Esophagus (tissue), 2 donors: ENCODE measurements around the gene ZZZ3. TPM values are rescaled to one million over a fixed set of nuclear protein-coding genes. Genes with fewer than 3 reads are reported as not detected.
"Not testable (repeated sequence)": the region's sequence is repeated elsewhere in the genome, so short reads cannot be mapped to it uniquely, and the experiment has no call there.

Experiments
- H3K27ac ChIP-seq, 2 donors: one replicate each; pipeline ENCODE4 v1.5.1; 2013; ENCODE audit warnings: low read depth in 2 of 2, mild to moderate bottlenecking in 2 of 2, inconsistent platforms in 1 of 2, low read length in 1 of 2, moderate library complexity in 1 of 2
- H3K27me3 ChIP-seq, 2 donors: one replicate each; pipeline ENCODE4 v1.6.1; 2013; ENCODE audit warnings: low read length in 2 of 2, control low read depth in 1 of 2, mild to moderate bottlenecking in 1 of 2; ENCODE audit not compliant: insufficient read depth in 2 of 2, control insufficient read depth in 1 of 2
- H3K36me3 ChIP-seq, 2 donors: one replicate each; pipeline ENCODE4 v1.6.1; 2013; ENCODE audit warnings: low read length in 1 of 2; ENCODE audit not compliant: control insufficient read depth in 2 of 2, insufficient read depth in 2 of 2
- H3K4me1 ChIP-seq, 2 donors: one replicate each; pipeline ENCODE4 v1.6.1; 2013; ENCODE audit warnings: low read length in 1 of 2; ENCODE audit not compliant: control insufficient read depth in 2 of 2, insufficient read depth in 2 of 2
- H3K4me3 ChIP-seq, 2 donors: one replicate each; pipeline ENCODE4 v1.5.1; 2013; ENCODE audit warnings: low read length in 2 of 2, mild to moderate bottlenecking in 2 of 2, low read depth in 1 of 2, moderate library complexity in 1 of 2
- H3K9me3 ChIP-seq, 2 donors: one replicate each; pipeline ENCODE4 v1.6.1; 2013; ENCODE audit warnings: mild to moderate bottlenecking in 2 of 2, low read depth in 1 of 2, low read length in 1 of 2, moderate library complexity in 1 of 2; ENCODE audit not compliant: control insufficient read depth in 2 of 2, insufficient read depth in 1 of 2
- WGBS, 2 donors: extraction: QIAGEN DNeasy Blood & Tissue Kit; methylation state at CpG; one replicate each; pipeline ENCODE4 v1.1.7; 2013; 5-methylcytosine and 5-hydroxymethylcytosine counted together
- polyA plus RNA-seq, 2 donors: library from polyadenylated mRNA; stranded (reverse); fragments of 200-250 nt; gene quantifications; one replicate each; pipeline ENCODE4 v1.2.3, GENCODE V29; 2013
- donor health status: healthy with polysubstance abuse.
- donor health status: Bipolar disorder and iron deficiency.

ZZZ3 gene
- polyA plus RNA-seq, result 1 to 10 TPM; 7.2 to 7.8 TPM

DNA sequence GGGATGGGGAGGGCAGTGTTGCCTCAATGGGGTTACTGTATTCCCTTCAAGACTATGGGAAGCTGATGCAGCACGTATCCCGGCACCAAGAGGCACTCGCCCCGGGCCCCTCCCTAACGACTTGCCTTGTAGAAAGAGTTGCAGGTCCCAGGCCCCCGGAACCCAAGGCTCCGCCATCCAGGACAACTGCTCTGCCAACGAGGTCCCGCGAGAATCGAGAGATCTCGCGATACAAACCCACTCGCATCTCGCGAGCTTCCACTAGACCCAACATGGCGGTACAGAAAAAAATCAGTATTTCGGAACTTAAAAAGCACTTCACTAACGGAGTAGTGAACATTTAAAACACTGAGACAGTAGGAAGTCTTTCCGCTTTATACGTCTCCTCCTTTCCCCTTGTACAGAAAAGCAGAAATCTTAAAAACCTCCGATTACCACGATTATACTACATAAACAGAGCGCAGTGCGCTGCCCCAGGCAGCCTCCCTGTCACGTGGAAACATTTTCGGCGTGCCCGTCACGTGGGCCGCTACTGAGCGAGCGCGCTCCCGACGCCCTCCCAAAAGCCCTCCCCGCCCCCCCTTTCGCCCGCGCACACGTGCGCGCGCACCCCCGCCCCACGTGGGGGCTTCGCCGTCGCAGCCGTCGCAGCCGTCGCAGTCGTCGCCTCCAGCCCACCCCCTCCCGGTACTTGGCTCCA is at the start of gene ZZZ3:
TSS of gene ZZZ3 (minus strand) at position 199 of the 700 bp plus-strand sequence. CDS start 49,304 bp downstream, outside the sequence.
- Histone ChIP-seq H3K27ac (peak within 1 kb of the TSS; percentile 92 to 98), H3K27me3 (no peaks in the 10 kb centered on the region), H3K36me3 (no peaks in the 10 kb centered on the region), H3K9me3 (no peaks in the 10 kb centered on the region), H3K4me1 (no peaks in the 10 kb centered on the region), H3K4me3 (peak within 1 kb of the TSS; percentile 80 to 96)
- 0 to 1% methylated on average over 49 to 56 of the region's 56 CpGs for WGBS, 2 donors

DNA sequence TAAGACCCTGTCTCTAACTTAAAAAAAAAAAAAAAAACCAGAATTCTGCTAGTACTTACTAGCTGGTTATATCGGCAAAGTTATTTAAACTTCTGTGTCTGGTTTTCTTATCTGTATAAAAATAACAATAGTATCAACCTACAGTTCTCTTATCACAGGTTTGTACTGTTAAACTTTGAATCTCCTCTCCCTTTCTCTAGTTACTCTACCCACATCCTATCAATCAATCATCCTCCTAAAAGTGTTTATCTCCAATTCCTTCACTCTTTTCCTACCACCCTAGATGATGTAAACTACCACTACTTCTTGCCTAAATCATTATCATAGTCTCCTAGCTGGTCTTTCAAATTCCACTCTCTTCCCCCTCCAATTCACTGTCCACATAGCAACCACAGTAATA is 49.6 kb upstream of the ZZZ3 start:
- Histone ChIP-seq H3K4me1 (no peaks in the 10 kb centered on the region), H3K9me3 (no peaks in the 10 kb centered on the region), H3K36me3 (peaks cover 0 to 5% of the 10 kb centered on the region in 2 donors), H3K4me3 (no peak overlapping the region), H3K27ac (no peak overlapping the region), H3K27me3 (no peaks in the 10 kb centered on the region)
- 83% methylated on average over 1 of the region's 1 CpG for WGBS, 2 donors

DNA sequence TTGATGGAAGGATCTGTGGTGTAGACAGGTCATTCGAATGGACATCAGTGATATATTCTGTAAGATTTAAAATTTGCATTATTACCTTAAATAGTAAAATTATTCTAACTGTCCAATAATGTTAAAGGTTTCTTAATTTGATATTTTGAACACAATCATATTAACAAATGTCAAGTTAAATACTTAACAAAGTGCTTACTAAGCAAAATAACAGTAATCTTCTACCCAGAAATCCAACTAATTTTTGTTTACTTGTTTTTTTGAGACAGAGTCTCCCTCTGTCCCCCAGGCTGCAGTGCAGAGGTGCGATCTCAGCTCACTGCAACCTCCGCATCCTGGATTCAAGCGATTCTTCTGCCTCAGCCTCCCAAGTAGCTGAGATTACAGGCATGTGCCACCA is 43.2 kb upstream of the ZZZ3 start:
- Histone ChIP-seq H3K27ac (no peak overlapping the region), H3K27me3 (no peaks in the 10 kb centered on the region), H3K4me1 (no peaks in the 10 kb centered on the region), H3K36me3 (peaks cover 5 to 10% of the 10 kb centered on the region in 2 donors), H3K9me3 (no peaks in the 10 kb centered on the region), H3K4me3 (no peak overlapping the region)
- 97% methylated on average over 4 of the region's 4 CpGs for WGBS, 2 donors

GRCh38 chr1:77718181-77718580 is 35.7 kb upstream of the ZZZ3 start:
- Histone ChIP-seq H3K27me3 (no peaks in the 10 kb centered on the region), H3K36me3 (peaks cover 8 to 10% of the 10 kb centered on the region in 2 donors), H3K27ac (no peak overlapping the region), H3K4me3 (no peak overlapping the region), H3K4me1 (no peaks in the 10 kb centered on the region), H3K9me3 (no peaks in the 10 kb centered on the region)
- 88 to 95% methylated on average over 2 of the region's 2 CpGs for WGBS, 2 donors

GRCh38 chr1:77716065-77716464 is 33.6 kb upstream of the ZZZ3 start:
- 98% methylated on average over 4 of the region's 4 CpGs for WGBS, 2 donors
- no peaks in the 10 kb centered on the region for H3K27me3 ChIP-seq
- no peak overlapping the region for H3K4me3 ChIP-seq
- H3K27ac ChIP-seq, result no peak overlapping the region
- peaks cover 6 to 13% of the 10 kb centered on the region in 2 donors for H3K36me3 ChIP-seq
- no peaks in the 10 kb centered on the region for H3K9me3 ChIP-seq
- H3K4me1 ChIP-seq, result no peaks in the 10 kb centered on the region

- Histone ChIP-seq H3K27ac (no peak overlapping the region), H3K27me3 (no peaks in the 10 kb centered on the region), H3K4me1 (no peaks in the 10 kb centered on the region), H3K4me3 (no peak overlapping the region), H3K9me3 (no peaks in the 10 kb centered on the region), H3K36me3 (peaks cover 0 to 15% of the 10 kb centered on the region in 2 donors)
- 84 to 87% methylated on average over 3 of the region's 3 CpGs for WGBS, 2 donors
These were observed 27.3 kb upstream of the ZZZ3 start for GRCh38 chr1:77709727-77710126.

DNA sequence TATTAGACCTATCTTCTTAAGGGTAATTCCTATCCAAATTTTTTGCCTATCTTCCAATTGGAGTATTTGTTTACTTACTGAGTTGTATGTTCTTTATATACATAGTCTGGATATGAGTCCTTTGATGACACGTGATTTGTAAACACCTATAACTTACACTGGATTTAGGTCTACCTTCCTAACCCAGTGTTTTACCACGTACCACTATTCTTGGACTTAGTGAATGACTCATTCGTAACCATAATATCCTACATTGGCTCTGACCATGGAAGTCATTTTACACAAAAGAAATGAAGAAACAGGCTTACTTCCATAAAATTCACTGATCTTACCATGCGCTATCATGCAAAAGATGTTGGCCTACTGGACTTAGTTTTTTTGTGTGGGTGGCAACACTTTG is 23.9 kb upstream of the ZZZ3 start:
- Histone ChIP-seq H3K4me3 (no peak overlapping the region), H3K4me1 (no peaks in the 10 kb centered on the region), H3K36me3 (peaks cover 0 to 8% of the 10 kb centered on the region in 2 donors), H3K9me3 (no peaks in the 10 kb centered on the region), H3K27me3 (no peaks in the 10 kb centered on the region), H3K27ac (no peak overlapping the region)
- 92 to 97% methylated on average over 4 of the region's 4 CpGs for WGBS, 2 donors

- Histone ChIP-seq H3K9me3 (no peaks in the 10 kb centered on the region), H3K4me3 (no peak overlapping the region), H3K27ac (no peak overlapping the region), H3K4me1 (no peaks in the 10 kb centered on the region), H3K36me3 (peaks cover 0 to 7% of the 10 kb centered on the region in 2 donors), H3K27me3 (no peaks in the 10 kb centered on the region)
- 68 to 78% methylated on average over 2 of the region's 2 CpGs for WGBS, 2 donors
These were observed 22.3 kb upstream of the ZZZ3 start for GRCh38 chr1:77704736-77705135.

DNA sequence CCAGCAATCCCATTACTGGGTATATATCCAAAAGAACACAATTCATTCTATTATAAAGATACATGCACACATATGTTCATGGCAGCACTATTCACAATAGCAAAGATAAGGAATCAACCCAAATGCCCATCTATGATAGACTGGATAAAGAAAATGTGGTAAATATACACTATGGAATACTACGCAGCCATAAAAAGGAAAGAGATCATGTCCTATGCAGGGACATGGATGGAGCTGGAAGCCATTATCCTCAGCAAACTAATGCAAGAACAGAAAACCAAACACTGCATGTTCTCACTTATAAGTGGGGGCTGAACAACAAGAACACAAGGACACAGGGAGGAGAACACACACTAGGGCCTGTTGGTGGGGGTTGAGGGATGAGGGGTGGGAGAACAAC is 17.2 kb upstream of the ZZZ3 start:
- not testable (repeated sequence) for H3K27ac ChIP-seq, H3K9me3 ChIP-seq, H3K36me3 ChIP-seq, H3K4me3 ChIP-seq, H3K4me1 ChIP-seq, H3K27me3 ChIP-seq
- 97 to 100% methylated on average over 1 of the region's 1 CpG for WGBS, 2 donors

DNA sequence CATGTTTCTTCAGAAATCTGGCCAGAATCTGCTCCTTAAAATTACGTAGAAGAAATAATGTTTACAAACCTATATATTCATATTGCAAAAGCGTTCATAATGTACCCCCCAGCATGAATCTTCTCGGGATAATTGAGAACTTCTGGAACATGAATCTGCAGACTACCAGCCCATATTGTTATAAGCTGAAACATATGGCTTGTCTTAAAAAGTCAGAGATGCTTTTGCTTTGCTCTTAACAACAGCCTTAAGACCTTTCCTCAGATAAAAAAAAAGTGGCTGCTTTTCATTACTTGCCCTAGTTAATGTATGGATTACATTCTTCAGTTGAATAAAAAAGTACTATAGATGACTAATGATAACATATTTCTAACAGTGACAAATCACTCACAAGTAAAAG is 15.0 kb upstream of the ZZZ3 start:
- no peaks in the 10 kb centered on the region for H3K9me3 ChIP-seq
- H3K4me3 ChIP-seq, result no peak overlapping the region
- H3K4me1 ChIP-seq, result no peaks in the 10 kb centered on the region
- H3K27ac ChIP-seq, result no peak overlapping the region
- H3K36me3 ChIP-seq, result peaks cover 0 to 5% of the 10 kb centered on the region in 2 donors
- no peaks in the 10 kb centered on the region for H3K27me3 ChIP-seq
- 92 to 98% methylated on average over 3 of the region's 3 CpGs for WGBS, 2 donors
